GM23338 (cell line): ENCODE data around the gene FAM117A. TPM values are rescaled to one million over a fixed set of nuclear protein-coding genes. Genes with fewer than 3 reads are reported as not detected.

ENCODE experiments used
- ATAC-seq: fragments of 200-7000 bp; cut with Tn5 transposase; 3 replicates; pipeline ENCODE4 v1.9.1; 2020
- DNase-seq: peaks from one replicate; pipeline ENCODE4 v3.0.0-alpha.2; 2015; ENCODE audit warnings: low spot score
- H2AFZ ChIP-seq: fragments of 200-600 bp; sonication (generic); 2 replicates; pipeline ENCODE4 v1.8.0; 2016; ENCODE audit warnings: antibody characterized with exemption, mild to moderate bottlenecking, moderate library complexity
- H3F3A ChIP-seq: fragments of 200-600 bp; sonication (generic); replicated peaks from 2 replicates; pipeline ENCODE4 v1.8.0; 2017; ENCODE audit warnings: antibody characterized with exemption, mixed run types, low read depth
- H3K27ac ChIP-seq: fragments of 200-600 bp; sonication (generic); 2 replicates; pipeline ENCODE4 v1.6.1; 2016; ENCODE audit warnings: low read depth
- H3K27me3 ChIP-seq: fragments of 200-600 bp; sonication (generic); 2 replicates; pipeline ENCODE4 v1.8.0; 2016; ENCODE audit warnings: mild to moderate bottlenecking, mixed run types, moderate library complexity; ENCODE audit not compliant: insufficient read depth
- H3K36me3 ChIP-seq: fragments of 200-600 bp; sonication (generic); 2 replicates; pipeline ENCODE4 v1.8.0; 2016; ENCODE audit warnings: mild to moderate bottlenecking; ENCODE audit not compliant: insufficient read depth
- H3K4me1 ChIP-seq: fragments of 200-600 bp; sonication (generic); 2 replicates; pipeline ENCODE4 v1.8.0; 2016; ENCODE audit warnings: mild to moderate bottlenecking, moderate library complexity; ENCODE audit not compliant: insufficient read depth
- H3K4me2 ChIP-seq: fragments of 200-600 bp; sonication (generic); 2 replicates; pipeline ENCODE4 v1.7.1; 2017; ENCODE audit warnings: mixed run types
- H3K4me3 ChIP-seq: fragments of 200-600 bp; sonication (generic); 2 replicates; pipeline ENCODE4 v1.6.1; 2016; ENCODE audit warnings: mixed run types
- H3K79me2 ChIP-seq: fragments of 200-600 bp; sonication (generic); replicated peaks from 2 replicates; pipeline ENCODE4 v1.8.0; 2017; ENCODE audit warnings: mild to moderate bottlenecking; ENCODE audit not compliant: insufficient read depth
- H3K9me2 ChIP-seq: fragments of 200-600 bp; sonication (generic); 2 replicates; pipeline ENCODE4 v1.8.0; 2017; ENCODE audit not compliant: insufficient read depth
- H4K20me1 ChIP-seq: fragments of 200-600 bp; sonication (generic); replicated peaks from 2 replicates; pipeline ENCODE4 v1.8.0; 2017; ENCODE audit warnings: mild to moderate bottlenecking; ENCODE audit not compliant: insufficient read depth
- H3K27ac Mint-ChIP-seq: 2 replicates; pipeline ENCODE4 v1.8.0; 2020; ENCODE audit warnings: inconsistent platforms, mild to moderate bottlenecking, moderate library complexity, mixed read lengths
- H3K27me3 Mint-ChIP-seq: 3 replicates; pipeline ENCODE4 v1.8.0; 2022; ENCODE audit warnings: low read depth, mild to moderate bottlenecking, moderate library complexity, mixed read lengths, inconsistent platforms; ENCODE audit not compliant: insufficient read depth, poor library complexity
- H3K36me3 Mint-ChIP-seq: 3 replicates; pipeline ENCODE4 v1.8.0; 2021; ENCODE audit warnings: low read depth, mild to moderate bottlenecking, inconsistent platforms, moderate library complexity, mixed read lengths
- H3K4me1 Mint-ChIP-seq: 3 replicates; pipeline ENCODE4 v1.8.0; 2020; ENCODE audit warnings: mild to moderate bottlenecking, inconsistent platforms, mixed read lengths
- H3K4me3 Mint-ChIP-seq: 3 replicates; pipeline ENCODE4 v1.8.0; 2021; ENCODE audit warnings: moderate library complexity, mild to moderate bottlenecking, inconsistent platforms, mixed read lengths
- H3K9me3 Mint-ChIP-seq: 3 replicates; pipeline ENCODE4 v1.8.0; 2020; ENCODE audit warnings: moderate library complexity, mild to moderate bottlenecking, inconsistent platforms, mixed read lengths
- CREB1 ChIP-seq: fragments of 250-450 bp; sonication (Bioruptor Pico); IDR thresholded peaks from 2 replicates; pipeline ENCODE4 v1.5.0; 2020; ENCODE audit warnings: low read depth, mild to moderate bottlenecking, moderate library complexity
- EZH2 ChIP-seq: fragments of 200-600 bp; sonication (generic); IDR thresholded peaks from one replicate; pipeline ENCODE4 v1.8.0; 2017; ENCODE audit warnings: antibody characterized with exemption, mild to moderate bottlenecking, low read depth; ENCODE audit not compliant: unreplicated experiment
- EZH2phosphoT487 ChIP-seq: fragments of 200-600 bp; sonication (generic); IDR thresholded peaks from one replicate; pipeline ENCODE4 v1.8.1; 2018; ENCODE audit warnings: antibody characterized with exemption; ENCODE audit not compliant: unreplicated experiment
- JUNB ChIP-seq: IDR thresholded peaks from one replicate; pipeline ENCODE4 v1.6.1; 2016; ENCODE audit warnings: antibody characterized with exemption; ENCODE audit not compliant: unreplicated experiment
- NANOG ChIP-seq: IDR thresholded peaks from 2 replicates; pipeline ENCODE4 v1.6.1; 2016; ENCODE audit warnings: antibody characterized with exemption, borderline replicate concordance
- POLR2AphosphoS5 ChIP-seq: IDR thresholded peaks from 2 replicates; pipeline ENCODE4 v1.6.1; 2016; ENCODE audit warnings: antibody characterized with exemption, low read depth
- STAT1 ChIP-seq: IDR thresholded peaks from one replicate; pipeline ENCODE4 v1.6.1; 2016; ENCODE audit warnings: antibody characterized with exemption; ENCODE audit not compliant: unreplicated experiment
- ZNF114 ChIP-seq: fragments of 250-450 bp; sonication (Bioruptor Pico); IDR thresholded peaks from 2 replicates; pipeline ENCODE4 v1.5.0; 2020; ENCODE audit warnings: mild to moderate bottlenecking, moderate library complexity
- ZNF331 ChIP-seq: fragments of 250-450 bp; sonication (Bioruptor Pico); IDR thresholded peaks from 2 replicates; pipeline ENCODE4 v1.5.0; 2020; ENCODE audit warnings: low read depth, mild to moderate bottlenecking, moderate library complexity
- polyA plus RNA-seq: library from polyadenylated mRNA; unstranded; fragments of >200 nt; fragmentation: Nextera tagmentation; extraction: Ambion mirVana; gene quantifications from 2 replicates; pipeline ENCODE4 v1.2.1, GENCODE V29; 2016
- total RNA-seq: library from RNA; depleted of rRNA; stranded (reverse); fragments of >200 nt; shearing (Covaris generic); gene quantifications from 2 replicates; pipeline ENCODE4 v1.2.3, GENCODE V29; 2014
- TF ChIP-seq, protein P1 (sequence below): IDR thresholded peaks from 2 replicates; pipeline ENCODE4 v1.6.1; 2016; ENCODE audit warnings: antibody characterized with exemption
- TF ChIP-seq, protein P2 (sequence below), 2 experiments: fragments of 200-600 bp in 1 of 2; sonication (generic) in 1 of 2; conservative IDR thresholded peaks; 2 replicates each; pipeline versions ENCODE4 v1.5.1 to v1.6.1; 2016 to 2017; ENCODE audit warnings: antibody characterized with exemption in 2 of 2, low read depth in 2 of 2, mild to moderate bottlenecking in 2 of 2, moderate library complexity in 1 of 2
- TF ChIP-seq, protein P3 (sequence below): fragments of 250-450 bp; sonication (Bioruptor Pico); IDR thresholded peaks from 2 replicates; pipeline ENCODE4 v1.5.0; 2020; ENCODE audit warnings: mild to moderate bottlenecking, moderate library complexity
- TF ChIP-seq, protein P4 (sequence below): IDR thresholded peaks from one replicate; pipeline ENCODE4 v1.6.1; 2018; ENCODE audit warnings: antibody characterized with exemption; ENCODE audit not compliant: unreplicated experiment

The FAM117A gene
- total and polyA plus RNA-seq, 2 experiments from 2014 or later, result 21.3 to 46.4 TPM

DNA sequence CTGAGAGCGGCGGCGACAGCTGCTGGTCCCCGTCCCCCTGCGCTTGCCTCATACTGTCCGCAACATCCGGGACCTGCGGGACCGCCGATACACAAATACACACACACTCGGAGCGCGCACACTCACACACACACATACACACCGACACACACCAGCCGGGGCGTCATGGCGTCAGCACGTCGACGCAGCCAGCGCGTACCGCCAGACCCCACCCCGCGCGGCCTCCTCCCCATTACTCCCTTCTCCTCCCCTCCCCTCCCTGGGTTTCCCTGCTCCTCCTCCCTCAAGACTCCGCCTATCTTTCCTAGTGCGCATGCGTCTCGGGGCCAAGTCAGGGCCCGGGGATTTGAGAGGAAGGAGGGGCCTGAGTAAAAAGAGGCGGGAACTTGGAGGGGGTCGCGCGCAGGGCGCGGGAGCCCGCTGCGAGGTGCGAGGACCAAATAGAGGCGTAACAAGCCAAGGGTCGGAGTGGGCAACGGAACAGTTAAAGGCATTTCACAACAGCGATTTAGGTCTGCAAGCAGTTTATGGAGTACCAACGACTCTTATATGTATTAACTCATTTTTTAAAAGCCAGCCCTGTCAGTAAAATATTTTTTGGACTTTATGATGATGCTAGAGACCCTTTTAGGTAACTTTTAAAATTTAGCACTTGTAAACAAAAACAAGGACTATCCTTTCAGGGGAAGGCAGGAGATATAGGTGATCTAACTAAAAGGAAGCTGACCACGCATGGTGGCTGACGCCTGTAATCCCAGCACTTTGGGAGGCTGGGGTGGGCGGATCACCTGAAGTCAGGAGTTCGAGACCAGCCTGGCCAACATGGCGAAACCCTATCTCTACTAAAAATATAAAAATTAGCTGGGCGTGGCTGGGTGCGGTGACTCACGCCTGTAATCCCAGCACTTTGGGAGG lies 85.7 kb downstream of the FAM117A start, which contains the start of gene SPOP:
SPOP (minus strand) TSS at position 165 of the 915 bp plus-strand sequence. CDS start 55,287 bp downstream, outside the sequence.
- no peaks in the 10 kb centered on the region for H4K20me1 ChIP-seq
- H3F3A ChIP-seq, result 0 out of 2 replicates have a peak, but pooled peaks cover 2% of the 10 kb centered on the region
- H3K27me3 ChIP-seq, result peaks cover 4% of the 10 kb centered on the region; the same call in 1 of the 2 replicates
- H2AFZ ChIP-seq, result peak within 1 kb of the TSS; percentile 82; the same call in 1 of the 2 replicates
- DNase-seq (peak; percentile 99), ATAC-seq (peak; percentile 88)
- peaks cover 19% of the 10 kb centered on the region for H3K4me1 Mint-ChIP-seq
- peak within 1 kb of the TSS; percentile 89 for H3K4me2 ChIP-seq
- peaks cover 21% of the 10 kb centered on the region; the same call in 2 of the 3 replicates for H3K36me3 Mint-ChIP-seq
- peaks cover 12% of the 10 kb centered on the region for H3K4me1 ChIP-seq
- H3K27me3 Mint-ChIP-seq, result peaks cover 20% of the 10 kb centered on the region
- peaks cover 10% of the 10 kb centered on the region for H3K9me3 Mint-ChIP-seq
- TF ChIP-seq, protein P1, sequence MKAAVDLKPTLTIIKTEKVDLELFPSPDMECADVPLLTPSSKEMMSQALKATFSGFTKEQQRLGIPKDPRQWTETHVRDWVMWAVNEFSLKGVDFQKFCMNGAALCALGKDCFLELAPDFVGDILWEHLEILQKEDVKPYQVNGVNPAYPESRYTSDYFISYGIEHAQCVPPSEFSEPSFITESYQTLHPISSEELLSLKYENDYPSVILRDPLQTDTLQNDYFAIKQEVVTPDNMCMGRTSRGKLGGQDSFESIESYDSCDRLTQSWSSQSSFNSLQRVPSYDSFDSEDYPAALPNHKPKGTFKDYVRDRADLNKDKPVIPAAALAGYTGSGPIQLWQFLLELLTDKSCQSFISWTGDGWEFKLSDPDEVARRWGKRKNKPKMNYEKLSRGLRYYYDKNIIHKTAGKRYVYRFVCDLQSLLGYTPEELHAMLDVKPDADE, result no peak
- TF ChIP-seq, protein P2, sequence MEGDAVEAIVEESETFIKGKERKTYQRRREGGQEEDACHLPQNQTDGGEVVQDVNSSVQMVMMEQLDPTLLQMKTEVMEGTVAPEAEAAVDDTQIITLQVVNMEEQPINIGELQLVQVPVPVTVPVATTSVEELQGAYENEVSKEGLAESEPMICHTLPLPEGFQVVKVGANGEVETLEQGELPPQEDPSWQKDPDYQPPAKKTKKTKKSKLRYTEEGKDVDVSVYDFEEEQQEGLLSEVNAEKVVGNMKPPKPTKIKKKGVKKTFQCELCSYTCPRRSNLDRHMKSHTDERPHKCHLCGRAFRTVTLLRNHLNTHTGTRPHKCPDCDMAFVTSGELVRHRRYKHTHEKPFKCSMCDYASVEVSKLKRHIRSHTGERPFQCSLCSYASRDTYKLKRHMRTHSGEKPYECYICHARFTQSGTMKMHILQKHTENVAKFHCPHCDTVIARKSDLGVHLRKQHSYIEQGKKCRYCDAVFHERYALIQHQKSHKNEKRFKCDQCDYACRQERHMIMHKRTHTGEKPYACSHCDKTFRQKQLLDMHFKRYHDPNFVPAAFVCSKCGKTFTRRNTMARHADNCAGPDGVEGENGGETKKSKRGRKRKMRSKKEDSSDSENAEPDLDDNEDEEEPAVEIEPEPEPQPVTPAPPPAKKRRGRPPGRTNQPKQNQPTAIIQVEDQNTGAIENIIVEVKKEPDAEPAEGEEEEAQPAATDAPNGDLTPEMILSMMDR (conservative IDR thresholded peaks at IDR 0.05; ENCODE audit: low read depth in 2 of 2), result no peak
- peak; percentile 71; the same call in 1 of the 2 replicates for TF ChIP-seq ZNF114
- TF ChIP-seq POLR2AphosphoS5, result peak; percentile 45
- TF ChIP-seq NANOG, result no peak
- peak; percentile 21; the same call in 1 of the 2 replicates for TF ChIP-seq ZNF331 (CRISPR knock-in tag)
- TF ChIP-seq, protein P3, sequence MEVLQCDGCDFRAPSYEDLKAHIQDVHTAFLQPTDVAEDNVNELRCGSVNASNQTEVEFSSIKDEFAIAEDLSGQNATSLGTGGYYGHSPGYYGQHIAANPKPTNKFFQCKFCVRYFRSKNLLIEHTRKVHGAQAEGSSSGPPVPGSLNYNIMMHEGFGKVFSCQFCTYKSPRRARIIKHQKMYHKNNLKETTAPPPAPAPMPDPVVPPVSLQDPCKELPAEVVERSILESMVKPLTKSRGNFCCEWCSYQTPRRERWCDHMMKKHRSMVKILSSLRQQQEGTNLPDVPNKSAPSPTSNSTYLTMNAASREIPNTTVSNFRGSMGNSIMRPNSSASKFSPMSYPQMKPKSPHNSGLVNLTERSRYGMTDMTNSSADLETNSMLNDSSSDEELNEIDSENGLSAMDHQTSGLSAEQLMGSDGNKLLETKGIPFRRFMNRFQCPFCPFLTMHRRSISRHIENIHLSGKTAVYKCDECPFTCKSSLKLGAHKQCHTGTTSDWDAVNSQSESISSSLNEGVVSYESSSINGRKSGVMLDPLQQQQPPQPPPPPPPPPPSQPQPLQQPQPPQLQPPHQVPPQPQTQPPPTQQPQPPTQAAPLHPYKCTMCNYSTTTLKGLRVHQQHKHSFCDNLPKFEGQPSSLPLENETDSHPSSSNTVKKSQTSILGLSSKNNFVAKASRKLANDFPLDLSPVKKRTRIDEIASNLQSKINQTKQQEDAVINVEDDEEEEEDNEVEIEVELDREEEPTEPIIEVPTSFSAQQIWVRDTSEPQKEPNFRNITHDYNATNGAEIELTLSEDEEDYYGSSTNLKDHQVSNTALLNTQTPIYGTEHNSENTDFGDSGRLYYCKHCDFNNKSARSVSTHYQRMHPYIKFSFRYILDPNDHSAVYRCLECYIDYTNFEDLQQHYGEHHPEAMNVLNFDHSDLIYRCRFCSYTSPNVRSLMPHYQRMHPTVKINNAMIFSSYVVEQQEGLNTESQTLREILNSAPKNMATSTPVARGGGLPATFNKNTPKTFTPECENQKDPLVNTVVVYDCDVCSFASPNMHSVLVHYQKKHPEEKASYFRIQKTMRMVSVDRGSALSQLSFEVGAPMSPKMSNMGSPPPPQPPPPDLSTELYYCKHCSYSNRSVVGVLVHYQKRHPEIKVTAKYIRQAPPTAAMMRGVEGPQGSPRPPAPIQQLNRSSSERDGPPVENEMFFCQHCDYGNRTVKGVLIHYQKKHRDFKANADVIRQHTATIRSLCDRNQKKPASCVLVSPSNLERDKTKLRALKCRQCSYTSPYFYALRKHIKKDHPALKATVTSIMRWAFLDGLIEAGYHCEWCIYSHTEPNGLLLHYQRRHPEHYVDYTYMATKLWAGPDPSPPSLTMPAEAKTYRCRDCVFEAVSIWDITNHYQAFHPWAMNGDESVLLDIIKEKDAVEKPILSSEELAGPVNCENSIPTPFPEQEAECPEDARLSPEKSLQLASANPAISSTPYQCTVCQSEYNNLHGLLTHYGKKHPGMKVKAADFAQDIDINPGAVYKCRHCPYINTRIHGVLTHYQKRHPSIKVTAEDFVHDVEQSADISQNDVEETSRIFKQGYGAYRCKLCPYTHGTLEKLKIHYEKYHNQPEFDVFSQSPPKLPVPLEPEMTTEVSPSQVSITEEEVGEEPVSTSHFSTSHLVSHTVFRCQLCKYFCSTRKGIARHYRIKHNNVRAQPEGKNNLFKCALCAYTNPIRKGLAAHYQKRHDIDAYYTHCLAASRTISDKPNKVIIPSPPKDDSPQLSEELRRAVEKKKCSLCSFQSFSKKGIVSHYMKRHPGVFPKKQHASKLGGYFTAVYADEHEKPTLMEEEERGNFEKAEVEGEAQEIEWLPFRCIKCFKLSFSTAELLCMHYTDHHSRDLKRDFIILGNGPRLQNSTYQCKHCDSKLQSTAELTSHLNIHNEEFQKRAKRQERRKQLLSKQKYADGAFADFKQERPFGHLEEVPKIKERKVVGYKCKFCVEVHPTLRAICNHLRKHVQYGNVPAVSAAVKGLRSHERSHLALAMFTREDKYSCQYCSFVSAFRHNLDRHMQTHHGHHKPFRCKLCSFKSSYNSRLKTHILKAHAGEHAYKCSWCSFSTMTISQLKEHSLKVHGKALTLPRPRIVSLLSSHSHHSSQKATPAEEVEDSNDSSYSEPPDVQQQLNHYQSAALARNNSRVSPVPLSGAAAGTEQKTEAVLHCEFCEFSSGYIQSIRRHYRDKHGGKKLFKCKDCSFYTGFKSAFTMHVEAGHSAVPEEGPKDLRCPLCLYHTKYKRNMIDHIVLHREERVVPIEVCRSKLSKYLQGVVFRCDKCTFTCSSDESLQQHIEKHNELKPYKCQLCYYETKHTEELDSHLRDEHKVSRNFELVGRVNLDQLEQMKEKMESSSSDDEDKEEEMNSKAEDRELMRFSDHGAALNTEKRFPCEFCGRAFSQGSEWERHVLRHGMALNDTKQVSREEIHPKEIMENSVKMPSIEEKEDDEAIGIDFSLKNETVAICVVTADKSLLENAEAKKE (CRISPR knock-in tag), result no peak
- TF ChIP-seq JUNB, result no peak
- TF ChIP-seq, protein P4, sequence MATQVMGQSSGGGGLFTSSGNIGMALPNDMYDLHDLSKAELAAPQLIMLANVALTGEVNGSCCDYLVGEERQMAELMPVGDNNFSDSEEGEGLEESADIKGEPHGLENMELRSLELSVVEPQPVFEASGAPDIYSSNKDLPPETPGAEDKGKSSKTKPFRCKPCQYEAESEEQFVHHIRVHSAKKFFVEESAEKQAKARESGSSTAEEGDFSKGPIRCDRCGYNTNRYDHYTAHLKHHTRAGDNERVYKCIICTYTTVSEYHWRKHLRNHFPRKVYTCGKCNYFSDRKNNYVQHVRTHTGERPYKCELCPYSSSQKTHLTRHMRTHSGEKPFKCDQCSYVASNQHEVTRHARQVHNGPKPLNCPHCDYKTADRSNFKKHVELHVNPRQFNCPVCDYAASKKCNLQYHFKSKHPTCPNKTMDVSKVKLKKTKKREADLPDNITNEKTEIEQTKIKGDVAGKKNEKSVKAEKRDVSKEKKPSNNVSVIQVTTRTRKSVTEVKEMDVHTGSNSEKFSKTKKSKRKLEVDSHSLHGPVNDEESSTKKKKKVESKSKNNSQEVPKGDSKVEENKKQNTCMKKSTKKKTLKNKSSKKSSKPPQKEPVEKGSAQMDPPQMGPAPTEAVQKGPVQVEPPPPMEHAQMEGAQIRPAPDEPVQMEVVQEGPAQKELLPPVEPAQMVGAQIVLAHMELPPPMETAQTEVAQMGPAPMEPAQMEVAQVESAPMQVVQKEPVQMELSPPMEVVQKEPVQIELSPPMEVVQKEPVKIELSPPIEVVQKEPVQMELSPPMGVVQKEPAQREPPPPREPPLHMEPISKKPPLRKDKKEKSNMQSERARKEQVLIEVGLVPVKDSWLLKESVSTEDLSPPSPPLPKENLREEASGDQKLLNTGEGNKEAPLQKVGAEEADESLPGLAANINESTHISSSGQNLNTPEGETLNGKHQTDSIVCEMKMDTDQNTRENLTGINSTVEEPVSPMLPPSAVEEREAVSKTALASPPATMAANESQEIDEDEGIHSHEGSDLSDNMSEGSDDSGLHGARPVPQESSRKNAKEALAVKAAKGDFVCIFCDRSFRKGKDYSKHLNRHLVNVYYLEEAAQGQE, result no peak
- TF ChIP-seq STAT1, result no peak
- no peak for TF ChIP-seq EZH2
- TF ChIP-seq CREB1, result peak; percentile 92
- no peak for TF ChIP-seq EZH2phosphoT487
- H3K27ac Mint-ChIP-seq, result peak within 1 kb of the TSS; percentile 97
- H3K79me2 ChIP-seq, result peaks cover 38% of the 10 kb centered on the region
- H3K4me3 ChIP-seq, result peak within 1 kb of the TSS; percentile 72
- peak within 1 kb of the TSS; percentile 75 for H3K27ac ChIP-seq
- peaks cover 3% of the 10 kb centered on the region; the same call in 1 of the 2 replicates for H3K9me2 ChIP-seq
- no peaks in the 10 kb centered on the region; the same call in 1 of the 2 replicates for H3K36me3 ChIP-seq
- H3K4me3 Mint-ChIP-seq, result peak within 1 kb of the TSS; percentile 90
